GM06990 (cell line): ENCODE data around the gene NCR2.

ENCODE experiments used
- DNase-seq: peaks from one replicate; pipeline ENCODE4 v3.0.0-alpha.2; 2011; ENCODE audit not compliant: insufficient read length; ENCODE audit errors: extremely low read depth
- H3K27me3 ChIP-seq: replicated peaks from 2 replicates; pipeline ENCODE4 v1.6.0; 2011; ENCODE audit warnings: low read length; ENCODE audit not compliant: control insufficient read depth, insufficient read depth
- H3K36me3 ChIP-seq: 2 replicates; pipeline ENCODE4 v1.5.1; 2011; ENCODE audit warnings: low read length; ENCODE audit not compliant: control insufficient read depth, insufficient read depth
- H3K4me3 ChIP-seq: replicated peaks from 2 replicates; pipeline ENCODE4 v1.5.1; 2011; ENCODE audit warnings: low read depth, mild to moderate bottlenecking, control low read depth, low read length
- CTCF ChIP-seq: IDR thresholded peaks from 2 replicates; pipeline ENCODE4 v1.5.1; 2011; ENCODE audit warnings: low read length, control low read depth, mild to moderate bottlenecking, inconsistent platforms; ENCODE audit not compliant: insufficient read depth, poor library complexity, severe bottlenecking

NCR2 gene

GRCh38 chr6:41399424-41399823 is 64.0 kb downstream of the NCR2 start:
- no peak overlapping the region for H3K4me3 ChIP-seq
- DNase-seq, result no peak
- no peaks in the 10 kb centered on the region for H3K36me3 ChIP-seq
- 0 out of 2 replicates have a peak, but pooled peaks cover 2% of the 10 kb centered on the region for H3K27me3 ChIP-seq
- TF ChIP-seq CTCF, result no peak
